ENCODE data around the gene SNX5. TPM values are rescaled to one million over a fixed set of nuclear protein-coding genes. Genes with fewer than 3 reads are reported as not detected.

Gene SNX5
- total RNA-seq, 2 experiments from 2014 or later = 58.3 to 60.3 TPM

DNA sequence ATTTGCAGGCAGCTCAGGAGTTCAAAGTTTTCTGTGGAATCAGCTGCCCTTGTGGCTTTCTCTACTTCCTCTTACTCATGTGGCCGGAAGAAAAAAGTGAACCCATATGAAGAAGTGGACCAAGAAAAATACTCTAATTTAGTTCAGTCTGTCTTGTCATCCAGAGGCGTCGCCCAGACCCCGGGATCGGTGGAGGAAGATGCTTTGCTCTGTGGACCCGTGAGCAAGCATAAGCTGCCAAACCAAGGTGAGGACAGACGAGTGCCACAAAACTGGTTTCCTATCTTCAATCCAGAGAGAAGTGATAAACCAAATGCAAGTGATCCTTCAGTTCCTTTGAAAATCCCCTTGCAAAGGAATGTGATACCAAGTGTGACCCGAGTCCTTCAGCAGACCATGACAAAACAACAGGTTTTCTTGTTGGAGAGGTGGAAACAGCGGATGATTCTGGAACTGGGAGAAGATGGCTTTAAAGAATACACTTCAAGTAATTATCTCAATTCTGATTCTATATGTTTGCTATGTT lies 1.4 kb upstream of the SNX5 start:
- peak overlapping the region; percentile 97 for H3K4me3 Mint-ChIP-seq
- no peak for ATAC-seq (ENCODE audit: poor library complexity)
- Histone ChIP-seq H3K9me3 (ENCODE audit: control insufficient read depth in 1 of 2, insufficient read depth in 1 of 2, low read length in 2 of 2) (no peaks in the 10 kb centered on the region), H3K4me1 (ENCODE audit: insufficient read depth, low read length) (peaks cover 40% of the 10 kb centered on the region), H3K27ac (ENCODE audit: low read depth in 1 of 2, low read length in 2 of 2) (peak overlapping the region; percentile 92 to 99), H3K36me3 (ENCODE audit: insufficient read depth, low read length) (no peaks in the 10 kb centered on the region), H3K27me3 (ENCODE audit: control insufficient read depth in 1 of 2, insufficient read depth in 2 of 2, low read length in 2 of 2) (no peaks in the 10 kb centered on the region), H3K4me3 (ENCODE audit: low read length) (peak overlapping the region; percentile 69)
- TF ChIP-seq, protein P1, sequence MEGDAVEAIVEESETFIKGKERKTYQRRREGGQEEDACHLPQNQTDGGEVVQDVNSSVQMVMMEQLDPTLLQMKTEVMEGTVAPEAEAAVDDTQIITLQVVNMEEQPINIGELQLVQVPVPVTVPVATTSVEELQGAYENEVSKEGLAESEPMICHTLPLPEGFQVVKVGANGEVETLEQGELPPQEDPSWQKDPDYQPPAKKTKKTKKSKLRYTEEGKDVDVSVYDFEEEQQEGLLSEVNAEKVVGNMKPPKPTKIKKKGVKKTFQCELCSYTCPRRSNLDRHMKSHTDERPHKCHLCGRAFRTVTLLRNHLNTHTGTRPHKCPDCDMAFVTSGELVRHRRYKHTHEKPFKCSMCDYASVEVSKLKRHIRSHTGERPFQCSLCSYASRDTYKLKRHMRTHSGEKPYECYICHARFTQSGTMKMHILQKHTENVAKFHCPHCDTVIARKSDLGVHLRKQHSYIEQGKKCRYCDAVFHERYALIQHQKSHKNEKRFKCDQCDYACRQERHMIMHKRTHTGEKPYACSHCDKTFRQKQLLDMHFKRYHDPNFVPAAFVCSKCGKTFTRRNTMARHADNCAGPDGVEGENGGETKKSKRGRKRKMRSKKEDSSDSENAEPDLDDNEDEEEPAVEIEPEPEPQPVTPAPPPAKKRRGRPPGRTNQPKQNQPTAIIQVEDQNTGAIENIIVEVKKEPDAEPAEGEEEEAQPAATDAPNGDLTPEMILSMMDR (IDR thresholded peaks at IDR 0.05) = no peak
- peaks cover 34% of the 10 kb centered on the region for H3K36me3 Mint-ChIP-seq (ENCODE audit: low read depth)
- peaks cover 78% of the 10 kb centered on the region for H3K4me1 Mint-ChIP-seq (ENCODE audit: low read depth)
- DNase-seq = peak in 8 of 14 experiments; percentile 4 to 73 (median 22)
- CTCF ChIA-PET = interaction anchor here (1.0 to 1.5 kb wide), 2 partner anchors 171 to 287 kb away, joined by 3 to 4 read pairs; partner anchors contain the start of gene RRBP1
- H3K9me3 Mint-ChIP-seq = no peaks in the 10 kb centered on the region
- H3K27me3 Mint-ChIP-seq = no peaks in the 10 kb centered on the region
- intact Hi-C loops (cut with DNase I, micrococcal nuclease) = loop anchor here (2.0 to 10.0 kb wide), 9 partner anchors 167 to 1243 kb away; partner anchors contain the start of genes DZANK1 (in 1 of the 2), KAT14 (in 1 of the 2), PET117 (in 1 of the 2) and POLR3F (in 1 of the 2)
- peak overlapping the region; percentile 92 for H3K27ac Mint-ChIP-seq
- POLR2A ChIA-PET = interaction anchor here (0.6 to 7.0 kb wide), 9 partner anchors 9 to 538 kb away, joined by 3 to 61 read pairs (median 5); partner anchors contain the start of genes DSTN, RRBP1 and SEC23B

DNA sequence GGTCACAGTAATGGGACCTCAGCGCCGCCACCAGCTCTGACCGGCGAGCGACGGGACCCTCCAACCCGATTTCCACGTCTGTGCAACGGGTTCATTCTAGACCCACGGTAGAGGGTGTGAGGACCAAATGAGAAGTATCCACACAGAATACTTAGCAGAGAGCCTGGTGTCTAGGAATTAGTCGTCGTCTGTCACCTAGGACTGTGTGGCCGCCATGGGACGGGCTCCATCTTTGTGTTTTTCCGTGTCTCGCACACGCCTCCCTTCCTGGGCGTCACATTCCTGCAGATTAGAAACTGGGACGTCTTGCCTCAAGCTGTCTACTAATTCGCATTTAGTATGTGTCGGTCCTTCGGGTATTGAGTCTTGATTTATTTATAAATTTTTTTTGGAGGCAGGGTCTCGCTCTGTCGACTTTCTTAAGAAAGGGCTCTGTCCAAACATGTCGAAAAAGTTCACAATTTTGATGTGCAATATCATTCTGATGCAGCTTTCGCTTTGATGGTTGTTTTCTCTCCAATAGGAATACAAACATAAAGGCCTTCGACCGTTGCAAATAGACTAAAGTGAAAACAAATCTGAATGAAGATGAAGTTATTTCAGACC lies 787 bp upstream of the SNX5 start:
- H3K9me3 Mint-ChIP-seq = no peaks in the 10 kb centered on the region
- peaks cover 82% of the 10 kb centered on the region for H3K4me1 Mint-ChIP-seq (ENCODE audit: low read depth)
- H3K4me3 ChIP-seq (ENCODE audit: low read length) = peak overlapping the region; percentile 69
- H3K27me3 ChIP-seq (ENCODE audit: control insufficient read depth in 1 of 2, insufficient read depth in 2 of 2, low read length in 2 of 2) = no peaks in the 10 kb centered on the region
- peak overlapping the region; percentile 92 for H3K27ac Mint-ChIP-seq
- no peaks in the 10 kb centered on the region for H3K9me3 ChIP-seq (ENCODE audit: control insufficient read depth in 1 of 2, insufficient read depth in 1 of 2, low read length in 2 of 2)
- peak in 12 of 14 experiments; percentile 7 to 69 (median 18) for DNase-seq
- H3K27ac ChIP-seq (ENCODE audit: low read depth in 1 of 2, low read length in 2 of 2) = peak overlapping the region; percentile 92 to 99
- intact Hi-C loops (cut with DNase I, micrococcal nuclease) = loop anchor here (2.0 to 10.0 kb wide), 7 partner anchors 287 to 1242 kb away; partner anchors contain the start of genes DZANK1 (in 1 of the 2), POLR3F (in 1 of the 2), RRBP1 (in 1 of the 2) and SEC23B (in 1 of the 2)
- no peaks in the 10 kb centered on the region for H3K27me3 Mint-ChIP-seq
- TF ChIP-seq, protein P1 (IDR thresholded peaks at IDR 0.05) = no peak
- peak; percentile 7 for ATAC-seq (ENCODE audit: poor library complexity)
- peaks cover 46% of the 10 kb centered on the region for H3K4me1 ChIP-seq (ENCODE audit: insufficient read depth, low read length)
- H3K36me3 Mint-ChIP-seq (ENCODE audit: low read depth) = peaks cover 34% of the 10 kb centered on the region
- POLR2A ChIA-PET = interaction anchor here (0.6 to 7.0 kb wide), 9 partner anchors 8 to 538 kb away, joined by 3 to 61 read pairs (median 5); partner anchors contain the start of genes DSTN, RRBP1 and SEC23B
- H3K4me3 Mint-ChIP-seq = peak overlapping the region; percentile 97
- no peaks in the 10 kb centered on the region for H3K36me3 ChIP-seq (ENCODE audit: insufficient read depth, low read length)
- CTCF ChIA-PET = interaction anchor here (1.5 to 3.8 kb wide), 3 partner anchors 13 to 287 kb away, joined by 3 to 13 read pairs (median 12); partner anchors contain the start of gene RRBP1

DNA sequence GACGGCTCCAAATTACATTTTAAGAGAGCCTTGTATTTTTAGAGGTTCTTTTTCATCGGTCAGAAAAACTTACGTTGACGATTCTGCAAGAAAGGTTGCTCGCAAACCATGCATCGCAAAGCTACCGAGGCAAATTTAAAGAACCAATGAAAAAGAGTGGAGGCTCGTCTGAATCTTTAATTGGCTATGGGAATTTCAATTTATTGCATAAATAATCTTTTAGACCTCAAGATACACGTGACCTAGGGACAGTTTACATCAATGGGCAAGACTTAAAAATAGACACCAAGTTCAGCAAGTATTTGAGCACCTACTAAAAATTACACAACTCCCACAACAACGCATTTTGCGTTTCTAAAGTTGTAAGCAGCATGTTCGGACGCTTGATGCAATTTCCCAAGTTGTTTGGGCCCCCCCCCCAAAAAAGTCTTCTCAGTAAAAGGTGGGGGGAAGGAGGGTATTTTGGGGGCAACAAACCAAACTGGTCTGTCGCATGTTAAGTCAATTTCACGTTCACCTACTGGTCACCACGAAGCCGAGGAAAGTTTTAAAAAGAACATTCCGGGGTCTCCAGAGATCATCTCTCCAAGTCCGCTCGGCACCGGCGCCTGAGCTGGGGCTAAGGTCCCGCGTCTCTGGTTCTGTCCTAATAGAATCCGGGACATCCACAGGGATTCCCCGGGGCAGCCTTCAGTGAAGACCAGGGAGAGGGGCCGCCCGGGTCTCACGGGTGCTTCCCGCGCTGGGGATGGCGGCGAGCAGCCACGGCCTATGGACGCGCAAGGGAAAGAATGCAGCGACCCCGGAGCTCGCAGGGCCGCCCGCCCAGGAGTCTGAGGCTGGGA lies 851 bp downstream of the SNX5 start:
- Mint-ChIP-seq H3K9me3 (no peaks in the 10 kb centered on the region), H3K4me1 (ENCODE audit: low read depth) (peaks cover 82% of the 10 kb centered on the region), H3K36me3 (ENCODE audit: low read depth) (peaks cover 34% of the 10 kb centered on the region), H3K27me3 (no peaks in the 10 kb centered on the region), H3K4me3 (peak overlapping the region; percentile 83), H3K27ac (peak overlapping the region; percentile 92)
- H3K27ac ChIP-seq (ENCODE audit: low read depth in 1 of 2, low read length in 2 of 2) = peak overlapping the region; percentile 92 to 99
- H3K4me1 ChIP-seq (ENCODE audit: insufficient read depth, low read length) = peaks cover 47% of the 10 kb centered on the region
- POLR2A ChIA-PET = interaction anchor here (0.9 to 7.0 kb wide), 13 partner anchors 9 to 599 kb away, joined by 3 to 61 read pairs (median 5); partner anchors contain the start of genes DSTN, DZANK1, KAT14 and PET117
- CTCF ChIA-PET = interaction anchor here (0.9 to 3.8 kb wide), 6 partner anchors 9 to 285 kb away, joined by 3 to 14 read pairs (median 9); partner anchors contain the start of gene RRBP1
- DNase-seq (peak in 4 of 14 experiments; percentile 7 to 58 (median 32)), ATAC-seq (ENCODE audit: poor library complexity) (no peak)
- H3K4me3 ChIP-seq (ENCODE audit: low read length) = peak overlapping the region; percentile 69
- H3K9me3 ChIP-seq (ENCODE audit: control insufficient read depth in 1 of 2, insufficient read depth in 1 of 2, low read length in 2 of 2) = no peaks in the 10 kb centered on the region
- H3K27me3 ChIP-seq (ENCODE audit: control insufficient read depth in 1 of 2, insufficient read depth in 2 of 2, low read length in 2 of 2) = no peaks in the 10 kb centered on the region
- TF ChIP-seq, protein P1 (IDR thresholded peaks at IDR 0.05) = no peak
- no peaks in the 10 kb centered on the region for H3K36me3 ChIP-seq (ENCODE audit: insufficient read depth, low read length)
- intact Hi-C loops (cut with DNase I, micrococcal nuclease) = loop anchor here (1.0 to 10.0 kb wide), 11 partner anchors 29 to 1240 kb away; partner anchors contain the start of genes RRBP1 (in 2 of the 2), ZNF133 (in 2 of the 2), DZANK1 (in 1 of the 2) and KAT14 (in 1 of the 2)
